Dedifferentiated amniotic fluid mesenchymal stem cell (primary cell): ENCODE measurements around the gene SLC23A3.
A peak's percentile ranks its signal among the peaks of the same experiment; 100 is the strongest.
"Not testable (repeated sequence)": the region's sequence is repeated elsewhere in the genome, so short reads cannot be mapped to it uniquely, and the experiment has no call there.

Experiments used
- DNase-seq: peaks from one replicate; pipeline ENCODE4 v3.0.0-alpha.2; 2016; ENCODE audit errors: extremely low spot score

Gene SLC23A3

DNA sequence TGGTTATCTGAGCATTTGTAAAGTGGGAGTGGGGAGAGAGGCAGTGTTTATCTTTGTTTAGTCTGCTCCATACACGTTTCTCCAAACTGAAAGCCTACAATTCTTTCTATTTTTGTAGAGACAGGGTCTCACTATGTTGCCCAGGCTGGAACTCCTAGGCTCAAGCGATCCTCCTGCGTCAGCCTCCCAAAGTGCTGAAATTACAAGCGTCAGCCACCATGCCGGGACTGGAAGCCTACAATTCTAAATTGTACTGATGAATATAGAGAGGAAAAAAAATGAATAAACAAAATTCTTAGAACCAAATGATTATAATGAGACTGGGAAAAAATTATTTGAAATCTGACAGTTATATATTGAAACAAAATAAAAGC is 35.3 kb upstream of the SLC23A3 start:
- no peak for DNase-seq

DNA sequence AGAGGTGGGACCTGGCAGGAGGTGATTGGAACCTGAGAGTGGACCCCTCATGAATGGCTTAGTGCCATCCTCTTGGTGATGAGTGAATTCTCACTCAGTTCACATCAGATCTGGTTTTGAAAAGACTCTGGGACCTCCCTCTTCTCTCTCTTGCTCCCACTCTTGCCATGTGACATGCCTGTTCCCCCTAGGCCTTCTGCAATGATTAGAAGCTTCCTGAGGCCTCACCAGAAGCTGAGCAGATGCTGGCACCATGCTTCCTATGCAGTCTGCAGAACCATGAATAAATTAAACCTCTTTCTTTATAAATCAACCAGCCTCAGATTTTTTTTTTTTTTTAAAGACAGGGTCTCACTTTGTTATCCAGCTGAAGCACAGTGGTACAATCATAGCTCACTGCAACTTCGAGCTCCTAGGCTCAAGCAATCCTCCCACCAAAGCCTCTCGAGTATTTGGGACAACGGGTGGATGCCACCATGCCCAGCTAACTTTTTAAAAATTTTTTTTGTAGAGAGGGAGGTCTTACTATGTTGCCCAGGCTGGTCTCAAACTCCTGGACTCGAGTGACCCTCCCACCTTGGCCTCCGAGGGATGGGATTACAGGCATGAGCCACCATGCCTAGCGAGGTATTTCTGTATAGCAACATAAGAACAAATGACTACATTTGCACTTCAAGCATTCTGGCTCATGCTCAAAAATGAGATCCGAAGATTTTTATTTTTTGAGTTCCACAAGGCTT is 34.8 kb upstream of the SLC23A3 start:
- no peak for DNase-seq

DNA sequence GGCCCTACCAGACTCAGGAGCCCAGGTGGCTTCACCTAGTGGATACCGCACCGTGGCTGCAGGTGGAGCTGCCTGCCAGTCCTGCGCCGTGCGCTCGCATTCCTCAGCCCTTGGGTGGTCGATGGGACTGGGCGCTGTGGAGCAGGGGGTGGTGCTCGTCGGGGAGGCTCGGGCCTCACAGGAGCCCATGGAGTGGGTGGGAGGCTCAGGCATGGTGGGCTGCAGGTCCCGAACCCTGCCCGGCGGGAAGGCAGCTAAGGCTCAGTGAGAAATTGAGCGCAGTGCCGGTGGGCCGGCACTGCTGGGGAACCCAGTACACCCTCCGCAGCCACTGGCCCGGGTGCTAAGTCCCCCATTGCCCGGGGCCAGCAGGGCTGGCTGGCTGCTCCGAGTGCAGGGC is 31.5 kb upstream of the SLC23A3 start:
- not testable (repeated sequence) for DNase-seq

DNA sequence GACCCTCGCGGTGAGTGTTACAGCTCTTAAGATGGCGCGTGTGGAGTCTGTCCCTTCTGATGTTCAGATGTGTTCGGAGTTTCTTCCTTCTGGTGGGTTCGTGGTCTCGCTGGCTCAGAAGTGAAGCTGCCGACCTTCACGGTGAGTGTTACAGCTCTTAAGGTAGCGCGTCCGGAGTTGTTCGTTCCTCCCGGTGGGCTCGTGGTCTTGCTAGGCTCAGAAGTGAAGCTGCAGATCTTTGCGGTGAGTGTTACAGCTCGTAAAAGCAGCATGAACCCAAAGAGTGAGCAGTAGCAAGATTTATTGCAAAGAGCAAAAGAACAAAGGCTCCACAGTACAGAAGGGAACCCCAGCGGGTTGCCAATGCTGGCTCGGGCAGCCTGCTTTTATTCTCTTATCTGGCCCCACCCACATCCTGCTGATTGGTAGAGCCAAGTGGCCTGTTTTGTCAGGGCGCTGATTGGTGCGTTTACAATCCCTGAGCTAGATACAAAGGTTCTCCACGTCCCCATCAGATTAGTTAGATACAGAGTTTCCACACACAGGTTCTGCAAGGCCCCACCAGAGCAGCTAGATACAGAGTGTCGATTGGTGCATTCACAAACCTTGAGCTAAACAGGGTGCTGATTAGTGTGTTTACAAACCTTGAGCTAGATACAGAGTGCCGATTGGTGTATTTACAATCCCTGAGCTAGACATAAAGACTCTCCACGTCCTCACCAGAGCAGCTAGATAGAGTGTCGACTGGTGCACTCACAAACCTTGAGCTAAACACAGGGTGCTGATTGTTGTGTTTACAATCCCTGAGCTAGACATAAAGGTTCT is 30.9 kb upstream of the SLC23A3 start:
- not testable (repeated sequence) for DNase-seq

DNA sequence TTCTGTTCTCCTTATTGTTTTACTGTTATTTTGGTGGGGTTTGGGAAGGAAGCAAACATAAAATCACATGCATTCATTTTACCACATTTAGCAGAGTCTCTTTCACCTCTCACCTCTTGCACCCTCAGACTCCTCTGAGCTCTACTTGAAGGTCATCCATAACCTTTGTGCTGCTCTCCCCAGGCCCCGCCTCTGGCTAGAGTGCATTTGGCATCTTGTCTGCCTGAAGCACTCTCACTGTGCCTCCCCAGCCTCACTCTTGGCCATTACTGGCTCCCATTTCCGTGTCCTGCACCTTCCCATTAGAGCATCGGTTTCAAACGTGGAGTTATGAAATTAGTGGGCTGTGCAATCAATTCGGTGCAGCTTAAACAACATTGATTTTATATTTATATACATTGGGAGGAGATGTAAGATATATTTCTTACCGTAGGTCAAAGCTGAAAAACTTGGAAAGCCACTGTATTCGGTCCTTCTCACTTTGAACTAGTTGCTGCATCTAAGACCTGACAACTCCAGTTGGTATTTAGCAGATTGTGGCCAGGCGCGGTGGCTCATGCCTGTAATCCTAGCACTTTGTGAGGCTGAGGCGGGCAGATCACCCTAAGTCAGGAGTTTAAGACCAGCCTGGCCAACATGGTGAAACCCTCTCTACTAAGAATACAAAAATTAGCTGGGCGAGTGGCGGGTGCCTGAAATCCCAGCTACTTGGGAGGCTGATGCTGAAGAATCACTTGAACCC is 29.8 kb upstream of the SLC23A3 start:
- DNase-seq, result no peak

DNA sequence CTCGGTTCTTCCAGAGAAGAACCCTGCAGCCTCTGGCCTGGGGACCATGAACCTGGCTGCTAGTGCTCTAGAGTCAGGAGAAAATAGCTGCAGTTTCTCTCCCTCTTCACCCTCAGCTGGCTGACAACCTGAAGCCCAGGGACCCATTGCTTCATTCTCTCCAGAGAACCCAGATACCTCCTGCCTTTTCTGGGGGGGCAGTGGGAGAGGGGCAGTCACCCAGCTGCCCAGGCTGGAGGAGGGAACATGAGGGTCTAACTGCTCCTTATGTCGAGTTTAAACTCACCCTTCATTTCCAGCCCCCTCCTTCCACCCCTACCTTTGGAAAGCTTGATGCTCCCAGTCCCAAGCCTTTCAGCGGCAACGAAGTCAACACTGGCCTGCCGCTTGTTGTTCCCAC is 29.1 kb upstream of the SLC23A3 start:
- DNase-seq, result no peak

DNA sequence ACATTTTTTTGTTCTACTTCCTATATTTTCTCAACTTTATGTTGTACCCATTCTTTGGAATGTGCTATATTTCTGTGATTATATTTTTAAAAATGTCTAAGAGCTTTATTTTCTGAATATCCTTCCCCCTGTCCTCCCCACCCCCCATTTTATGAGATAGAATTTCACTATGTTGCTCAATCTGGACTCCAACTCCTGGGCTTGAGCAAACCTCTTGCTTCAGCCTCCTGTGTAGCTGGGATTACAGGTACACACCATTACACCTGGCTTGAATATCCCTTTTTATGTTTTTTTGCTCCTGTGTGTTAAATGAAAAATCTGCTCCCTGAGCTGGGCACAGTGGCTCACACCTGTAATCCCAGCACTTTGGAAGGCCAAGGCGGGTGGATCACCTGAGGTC is 27.6 kb upstream of the SLC23A3 start:
- no peak for DNase-seq

DNA sequence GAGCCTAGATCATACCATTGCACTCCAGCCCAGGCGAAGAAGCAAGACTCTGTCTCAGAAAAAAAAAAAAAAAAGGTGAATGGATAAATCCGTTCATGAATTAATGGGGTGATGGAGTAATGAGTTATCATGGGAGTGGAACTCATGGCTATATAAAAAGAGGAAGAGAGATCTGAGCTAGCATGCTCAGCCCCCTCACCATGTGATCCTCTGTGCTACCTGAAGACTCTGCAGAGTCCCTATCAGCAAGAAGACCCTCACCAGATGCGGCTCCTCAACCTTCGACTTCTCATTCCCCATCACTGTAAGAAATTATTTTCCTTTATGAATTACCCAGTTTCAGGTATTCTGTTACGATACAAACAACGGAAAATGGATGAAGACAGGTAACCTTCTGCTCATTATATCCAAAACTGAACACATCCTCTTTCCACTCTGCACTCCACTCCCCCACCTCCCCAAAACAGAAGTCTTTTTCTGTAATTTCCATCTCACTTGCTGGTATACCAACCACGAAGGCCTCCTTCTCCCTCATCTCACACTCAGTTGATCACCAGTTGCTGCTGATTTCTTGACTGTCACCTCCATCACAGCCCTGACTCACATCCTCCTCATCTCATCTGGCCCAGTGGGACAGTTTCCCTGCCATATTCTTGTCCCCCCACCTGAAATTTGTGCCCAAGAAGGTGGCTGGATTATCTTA is 17.1 kb upstream of the SLC23A3 start:
- no peak for DNase-seq

DNA sequence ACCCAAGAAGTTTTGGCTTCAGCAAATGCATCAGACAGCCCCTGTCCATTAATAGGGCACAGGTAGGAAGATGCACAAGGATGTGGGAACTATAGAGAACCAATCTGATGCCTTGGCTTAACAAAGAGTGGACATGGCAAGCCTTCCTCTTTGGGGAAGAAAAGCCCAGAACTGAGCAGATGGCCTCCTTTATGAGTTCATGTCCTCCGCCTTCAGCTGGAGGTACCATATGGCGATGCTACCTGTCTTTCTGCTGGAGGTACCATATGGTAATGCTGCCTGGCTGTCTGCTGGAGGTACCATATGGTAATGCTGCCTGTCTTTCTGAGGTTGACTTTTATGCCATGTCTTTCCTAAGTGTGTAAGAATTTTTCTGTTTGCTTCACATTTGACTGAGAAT is 14.3 kb upstream of the SLC23A3 start:
- no peak for DNase-seq

DNA sequence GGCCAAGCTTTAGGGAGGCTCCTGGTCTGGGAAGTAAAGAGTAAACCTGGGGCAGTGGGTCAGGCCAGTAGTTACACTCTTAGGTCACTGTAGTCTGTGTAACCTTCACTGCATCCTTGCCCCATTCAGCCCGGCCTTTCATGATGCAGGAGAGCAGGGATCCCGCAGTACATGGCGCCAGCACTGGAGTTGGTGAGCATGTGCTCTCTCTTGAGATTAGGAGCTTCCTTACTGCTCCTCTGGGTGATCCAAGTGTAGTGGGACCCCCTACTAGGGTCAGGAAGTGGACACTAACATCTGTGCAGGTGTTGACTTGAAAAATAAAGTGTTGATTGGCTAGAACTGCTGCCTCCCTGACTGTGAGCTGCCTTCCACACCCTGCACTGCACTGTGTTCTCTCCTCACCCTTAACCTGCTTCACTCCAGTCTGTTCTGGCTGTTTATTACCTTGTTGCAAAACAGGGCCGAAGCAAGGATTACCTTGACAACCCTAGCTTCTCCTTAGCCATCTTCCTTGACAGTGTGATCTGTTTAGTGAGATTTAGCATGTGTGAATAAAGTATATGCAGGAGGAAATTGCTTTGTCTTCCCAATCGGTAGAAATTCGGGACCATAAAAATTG is 13.4 kb upstream of the SLC23A3 start:
- no peak for DNase-seq

DNA sequence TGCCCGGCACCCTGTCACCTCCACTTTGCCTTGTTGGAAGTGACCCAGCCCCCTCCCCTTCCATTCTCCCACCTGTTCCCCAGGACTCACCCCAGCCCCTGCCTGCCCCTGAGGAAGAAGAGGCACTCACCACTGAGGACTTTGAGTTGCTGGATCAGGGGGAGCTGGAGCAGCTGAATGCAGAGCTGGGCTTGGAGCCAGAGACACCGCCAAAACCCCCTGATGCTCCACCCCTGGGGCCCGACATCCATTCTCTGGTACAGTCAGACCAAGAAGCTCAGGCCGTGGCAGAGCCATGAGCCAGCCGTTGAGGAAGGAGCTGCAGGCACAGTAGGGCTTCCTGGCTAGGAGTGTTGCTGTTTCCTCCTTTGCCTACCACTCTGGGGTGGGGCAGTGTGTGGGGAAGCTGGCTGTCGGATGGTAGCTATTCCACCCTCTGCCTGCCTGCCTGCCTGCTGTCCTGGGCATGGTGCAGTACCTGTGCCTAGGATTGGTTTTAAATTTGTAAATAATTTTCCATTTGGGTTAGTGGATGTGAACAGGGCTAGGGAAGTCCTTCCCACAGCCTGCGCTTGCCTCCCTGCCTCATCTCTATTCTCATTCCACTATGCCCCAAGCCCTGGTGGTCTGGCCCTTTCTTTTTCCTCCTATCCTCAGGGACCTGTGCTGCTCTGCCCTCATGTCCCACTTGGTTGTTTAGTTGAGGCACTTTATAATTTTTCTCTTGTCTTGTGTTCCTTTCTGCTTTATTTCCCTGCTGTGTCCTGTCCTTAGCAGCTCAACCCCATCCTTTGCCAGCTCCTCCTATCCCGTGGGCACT is 12.7 kb upstream of the SLC23A3 start:
- no peak for DNase-seq

DNA sequence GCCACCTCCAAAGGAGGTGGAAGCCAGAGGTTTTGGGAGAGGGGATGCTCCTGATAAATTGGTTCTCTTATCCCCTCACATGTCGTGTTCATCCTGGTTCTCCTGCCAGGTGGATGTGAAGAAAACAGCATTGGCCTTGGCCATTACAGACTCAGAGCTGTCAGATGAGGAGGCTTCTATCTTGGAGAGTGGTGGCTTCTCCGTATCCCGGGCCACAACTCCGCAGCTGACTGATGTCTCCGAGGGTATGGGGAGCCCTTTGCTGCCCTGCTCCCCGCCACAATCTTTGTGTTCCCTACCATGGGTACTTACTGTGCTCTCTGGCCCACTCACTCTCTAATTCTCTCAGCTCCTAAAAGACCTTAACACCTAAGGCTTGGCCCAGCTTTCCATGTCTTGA is 11.7 kb upstream of the SLC23A3 start:
- DNase-seq, result no peak

DNA sequence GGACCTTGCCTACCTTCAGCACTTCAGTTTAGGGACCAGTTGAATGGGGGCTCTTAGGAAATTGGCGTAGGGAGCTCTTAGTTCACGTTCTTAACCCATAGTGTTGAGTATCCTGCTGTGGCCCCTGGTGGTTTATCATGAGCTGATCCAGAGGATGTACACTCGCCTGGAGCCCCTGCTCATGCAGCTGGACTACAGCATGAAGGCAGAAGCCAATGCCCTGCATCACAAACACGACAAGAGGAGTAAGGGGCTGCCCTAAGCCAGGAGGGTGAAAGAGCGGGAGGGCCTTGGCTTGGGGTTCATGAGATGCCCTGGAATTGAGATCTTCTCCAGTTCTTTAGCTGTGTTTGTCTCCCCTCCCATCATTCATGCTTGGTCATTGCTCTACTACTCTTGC is 11.1 kb upstream of the SLC23A3 start:
- no peak for DNase-seq

DNA sequence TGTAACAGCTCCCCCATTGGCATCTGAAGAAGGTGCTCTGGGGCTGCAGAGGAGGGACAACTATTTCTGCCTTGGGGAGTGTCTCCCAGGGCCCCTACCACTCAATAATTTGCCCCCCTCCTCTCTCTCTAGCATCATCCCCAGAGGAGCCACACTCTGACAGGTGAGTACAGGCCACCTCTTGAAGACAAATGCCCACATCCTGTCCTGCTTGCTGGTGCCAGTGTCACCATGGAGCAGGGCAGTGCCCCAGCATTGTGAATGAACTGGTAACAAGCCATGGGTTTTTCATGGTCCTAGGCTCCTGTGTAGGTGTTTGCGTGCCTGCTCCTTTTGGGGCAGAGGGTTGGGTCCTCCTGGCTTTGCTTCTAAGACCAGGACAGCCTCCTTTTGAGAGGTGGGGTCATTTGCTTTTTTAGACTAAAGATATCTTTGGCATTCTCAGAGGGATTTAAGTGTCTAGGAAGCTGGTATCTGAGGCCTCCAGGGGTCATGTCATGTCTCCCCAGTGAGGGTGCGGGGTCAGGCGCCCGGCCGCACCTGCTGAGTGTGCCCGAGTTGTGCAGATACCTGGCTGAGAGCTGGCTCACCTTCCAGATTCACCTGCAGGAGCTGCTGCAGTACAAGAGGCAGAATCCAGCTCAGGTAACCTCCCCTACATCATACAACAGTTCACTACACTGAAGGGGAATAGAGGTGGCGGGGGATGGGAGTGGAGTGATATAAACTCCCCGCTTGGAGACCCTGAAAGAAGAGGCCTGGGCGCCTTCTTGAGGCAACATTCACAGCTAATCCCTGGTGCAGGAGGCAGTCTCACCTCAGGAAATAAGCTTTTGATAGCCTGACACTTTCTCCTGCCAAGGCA is 10.0 kb upstream of the SLC23A3 start:
- DNase-seq, result no peak

DNA sequence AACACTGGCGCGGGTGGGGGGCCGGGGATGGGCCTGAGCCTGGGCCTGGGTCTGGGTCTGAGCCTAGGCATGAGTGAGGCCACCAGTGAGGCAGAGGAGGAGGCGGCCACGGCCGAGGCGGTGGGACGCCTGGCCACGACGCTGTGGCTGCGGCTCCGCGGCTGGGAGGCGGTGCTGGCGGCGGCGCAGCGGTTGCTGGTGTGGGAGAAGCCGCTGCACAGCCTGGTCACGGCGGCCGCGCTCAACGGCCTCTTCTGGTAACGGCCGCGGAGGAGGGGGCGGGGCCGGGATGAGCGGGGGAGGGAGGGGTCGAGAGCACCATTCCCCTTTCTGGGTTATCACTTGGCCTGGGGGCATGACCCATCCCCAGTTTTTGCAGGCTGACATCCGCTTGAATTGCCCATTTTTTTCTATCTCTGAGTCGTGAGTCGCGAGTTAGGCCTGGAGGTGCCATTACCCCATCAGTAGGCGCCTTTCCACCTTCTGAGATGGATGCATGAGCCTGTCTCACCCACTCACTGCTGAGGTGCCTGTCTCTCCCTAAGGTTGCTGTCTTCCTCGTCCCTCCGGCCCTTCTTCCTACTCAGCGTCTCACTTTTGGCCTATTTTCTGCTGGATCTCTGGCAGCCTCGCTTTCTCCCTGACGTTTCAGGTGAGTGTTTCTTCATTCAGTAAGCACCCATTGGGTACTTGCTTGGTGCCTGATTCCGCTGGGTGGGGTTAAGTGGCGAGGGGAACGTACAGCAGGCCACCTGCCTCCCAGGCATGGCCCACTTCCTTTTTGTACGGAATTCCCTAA is 8.7 kb upstream of the SLC23A3 start:
- no peak for DNase-seq

DNA sequence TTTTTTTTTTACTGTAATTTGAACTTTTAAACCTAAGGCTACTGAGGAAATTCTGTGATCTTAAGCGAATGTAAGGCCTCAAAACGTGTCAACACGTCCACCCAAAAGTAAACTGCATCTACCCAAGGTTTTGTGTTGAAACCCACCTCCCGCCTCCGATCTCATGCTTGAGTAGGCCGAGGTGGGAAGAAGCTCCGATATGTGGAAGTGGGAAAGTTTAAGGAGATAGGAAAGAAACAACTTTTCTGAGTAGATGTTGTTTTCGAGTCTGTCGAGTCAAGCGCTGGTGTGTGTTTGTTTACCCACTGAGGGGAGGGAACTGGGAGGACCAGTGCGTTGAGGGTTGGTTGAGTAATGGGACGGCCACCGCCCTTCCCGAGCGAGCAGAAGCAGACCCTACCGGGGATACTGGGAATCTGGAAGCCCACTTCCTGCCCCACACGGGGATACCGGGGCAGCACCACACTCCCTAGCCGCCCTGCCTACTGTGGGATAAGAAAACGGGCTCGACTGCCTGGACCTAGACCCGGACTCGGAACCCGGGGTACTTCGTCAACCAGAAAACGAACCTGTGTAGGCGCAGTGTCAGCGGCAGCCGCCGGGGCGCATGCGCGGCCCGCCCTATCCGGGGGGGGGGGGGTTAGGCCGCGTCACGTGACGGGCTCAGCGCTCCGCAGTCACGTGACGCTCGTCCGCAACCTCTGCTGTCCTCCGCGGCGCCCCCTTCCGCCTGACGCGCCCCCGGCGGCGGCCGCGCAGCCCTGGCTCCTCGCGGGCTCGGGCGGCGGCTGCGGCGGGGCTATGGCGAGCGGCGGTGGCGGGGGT is 7.9 kb upstream of the SLC23A3 start, which contains the start of gene RETREG2:
RETREG2 (plus strand) TSS at position 724 of the 825 bp plus-strand sequence; CDS start at position 802, 78 bp downstream.
- peak; percentile 85 for DNase-seq

DNA sequence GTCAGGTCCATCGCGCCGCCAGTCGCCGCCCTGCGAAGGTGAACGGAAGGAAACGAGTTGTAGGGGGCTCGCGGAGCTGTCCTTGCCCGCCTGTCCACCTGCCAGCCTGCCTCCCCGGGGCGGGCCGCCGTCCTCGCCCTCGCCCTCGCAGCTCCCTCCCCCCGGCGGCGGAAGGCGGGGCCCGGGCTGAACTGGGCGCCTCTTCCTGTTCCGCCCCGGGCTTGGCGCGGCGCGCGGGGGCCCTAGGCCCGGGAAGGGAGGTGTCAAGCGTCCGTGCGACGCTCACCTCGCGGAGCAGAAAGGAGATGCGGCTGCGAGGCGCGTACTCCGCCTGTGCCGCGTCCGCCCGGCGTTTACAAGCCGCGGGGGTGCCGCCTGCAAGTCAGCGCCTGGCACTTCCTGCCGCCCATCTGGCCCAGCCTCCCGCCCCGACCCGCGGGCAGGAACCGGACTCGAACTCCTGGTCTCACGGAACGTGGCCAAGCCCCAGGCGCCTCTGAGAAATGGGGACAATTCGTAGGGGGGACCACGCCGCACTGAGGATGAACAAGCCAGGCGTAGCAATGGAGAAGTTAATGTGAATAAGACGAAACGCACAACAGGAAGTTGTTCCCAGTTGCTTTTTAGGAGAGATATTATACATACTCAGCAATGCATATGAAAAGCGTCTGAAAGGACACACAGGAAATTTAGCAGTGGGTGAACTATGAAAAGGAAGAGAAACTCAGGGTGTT is 7.2 kb upstream of the SLC23A3 start, which contains the start of gene CNPPD1:
CNPPD1 (minus strand) TSS at position 108 of the 734 bp plus-strand sequence; CDS start at position 11, 97 bp downstream.
- DNase-seq, result peak; percentile 40
